Spleen (tissue), 11 donors: ENCODE data around the gene YKT6. TPM values are rescaled to one million over a fixed set of nuclear protein-coding genes. Genes with fewer than 3 reads are reported as not detected.

ENCODE experiments used
- DNase-seq: peaks from one replicate; pipeline ENCODE4 v3.0.0-alpha.2; 2020
- H3K27ac ChIP-seq, 8 donors: fragments of 200-600 bp; sonication (generic) in 7 of 8; 1 replicate in 4 of 8; 2 replicates in 4 of 8; pipeline versions ENCODE4 v1.5.0 to v1.8.0; 2016 to 2021; ENCODE audit warnings: inconsistent platforms in 4 of 8, mild to moderate bottlenecking in 4 of 8, moderate library complexity in 1 of 8
- H3K27me3 ChIP-seq, 7 donors: fragments of 200-600 bp; sonication (generic) in 6 of 7; replicated peaks in 1 of 7; 1 replicate in 4 of 7; 2 replicates in 3 of 7; pipeline versions ENCODE4 v1.5.0 to v1.8.0; 2016 to 2021; ENCODE audit warnings: inconsistent platforms in 3 of 7, mild to moderate bottlenecking in 1 of 7
- H3K36me3 ChIP-seq, 6 donors: fragments of 200-600 bp; sonication (generic) in 5 of 6; 1 replicate in 4 of 6; 2 replicates in 2 of 6; pipeline versions ENCODE4 v1.5.0 to v1.8.0; 2016 to 2021; ENCODE audit warnings: inconsistent platforms in 2 of 6
- H3K4me1 ChIP-seq, 6 donors: fragments of 200-600 bp; sonication (generic) in 5 of 6; 1 replicate in 3 of 6; 2 replicates in 3 of 6; pipeline versions ENCODE4 v1.5.0 to v1.8.0; 2016 to 2021; ENCODE audit warnings: inconsistent platforms in 3 of 6
- H3K4me3 ChIP-seq, 8 donors: fragments of 200-600 bp; sonication (generic) in 7 of 8; 1 replicate in 4 of 8; 2 replicates in 4 of 8; pipeline versions ENCODE4 v1.5.0 to v1.8.0; 2016 to 2021; ENCODE audit warnings: inconsistent platforms in 4 of 8, mild to moderate bottlenecking in 4 of 8, moderate library complexity in 2 of 8
- H3K9me3 ChIP-seq, 8 donors: fragments of 200-600 bp; sonication (generic) in 7 of 8; 1 replicate in 4 of 8; 2 replicates in 4 of 8; pipeline versions ENCODE4 v1.5.0 to v1.8.0; 2016 to 2021; ENCODE audit warnings: inconsistent platforms in 4 of 8
- CTCF ChIP-seq, 11 experiments: fragments of 200-600 bp in 7 of 11; fragments of 450-650 bp in 4 of 11; sonication (generic) in 4 of 11; IDR thresholded peaks in 8 of 11; conservative IDR thresholded peaks in 3 of 11; 1 replicate in 7 of 11; 2 replicates in 4 of 11; pipeline versions ENCODE4 v1.4.0 to v1.8.0; 2016 to 2021; ENCODE audit warnings: antibody characterized with exemption in 11 of 11, inconsistent platforms in 4 of 11, mild to moderate bottlenecking in 1 of 11
- POLR2A ChIP-seq, 3 donors: fragments of 450-650 bp; IDR thresholded peaks; one replicate each; pipeline ENCODE4 v1.5.1; 2017; ENCODE audit warnings: antibody characterized with exemption in 3 of 3, mild to moderate bottlenecking in 1 of 3
- POLR2AphosphoS5 ChIP-seq, 3 donors: sonication (generic); formaldehyde crosslinking; IDR thresholded peaks; one replicate each; pipeline ENCODE4 v1.5.1; 2017; ENCODE audit warnings: antibody characterized with exemption in 3 of 3
- WGBS, 5 donors: extraction: QIAGEN DNeasy Blood & Tissue Kit in 3 of 5; methylation state at CpG; one replicate each; pipeline versions ENCODE4 v1.1.5 to v1.1.7; 2013 to 2018; 5-methylcytosine and 5-hydroxymethylcytosine counted together
- intact Hi-C: fragments of 100-400 bp; cut with DNase I; formaldehyde crosslinking; loops from one replicate; pipeline ENCODE4 v1.15.0; 2023; ENCODE audit warnings: low total_unique reads
- polyA plus RNA-seq, 3 donors: library from polyadenylated mRNA; stranded (reverse); fragments of 200-250 nt; gene quantifications; one replicate each; pipeline ENCODE4 v1.2.1, GENCODE V29; 2013
- total RNA-seq, 7 donors: library from RNA; depleted of rRNA in 3 of 7; stranded (reverse); fragments of >200 nt in 3 of 7; fragmentation: NEBNext Ultra II Directional in 4 of 7; extraction: Animal tissue kit (Norgen Biotek cat#: 25700) in 4 of 7; gene quantifications; one replicate each; pipeline versions ENCODE4 v1.1.0 to v1.2.1, GENCODE V29; 2016 to 2021
- donor health status: healthy with polysubstance abuse.
- donor health status: DM: no; HTN: no; CAD: no; lungs with moderate emphysema.
- donor health status: DM: no; HTN: no; CAD: no.
- donor health status: Bipolar disorder and iron deficiency.
- donor health status: healthy.
- donor health status: DM: no; HTN: no; CAD: no.
- donor health status: DM: yes; HTN: yes; CAD: no.

YKT6 gene
- total and polyA plus RNA-seq, 10 donors = 26.9 to 66.4 (median 55.4) TPM

- TF ChIP-seq CTCF (IDR thresholded peaks at IDR 0.05 in 8 of 11, conservative IDR thresholded peaks at IDR 0.05 in 3 of 11) (no peak), POLR2AphosphoS5 (IDR thresholded peaks at IDR 0.05) (no peak), POLR2A (IDR thresholded peaks at IDR 0.05) (no peak)
- Histone ChIP-seq H3K36me3 (no peaks in the 10 kb centered on the region), H3K9me3 (no peaks in the 10 kb centered on the region), H3K27me3 (peaks cover 0 to 8% (median 0%) of the 10 kb centered on the region in 7 donors), H3K27ac (no peak overlapping the region), H3K4me3 (no peak overlapping the region), H3K4me1 (no peaks in the 10 kb centered on the region)
- intact Hi-C loops = no loop called here
- 66 to 85% (median 78%) methylated on average over 12 to 14 of the region's 14 CpGs for WGBS, 5 donors
- DNase-seq = no peak
These were observed 10.5 kb upstream of the YKT6 start for GRCh38 chr7:44189993-44190872.

- Histone ChIP-seq H3K27me3 (peaks cover 0 to 8% (median 0%) of the 10 kb centered on the region in 7 donors), H3K4me3 (no peak overlapping the region), H3K9me3 (no peaks in the 10 kb centered on the region), H3K27ac (no peak overlapping the region), H3K36me3 (no peaks in the 10 kb centered on the region), H3K4me1 (peaks cover 0 to 2% (median 0%) of the 10 kb centered on the region in 6 donors)
- TF ChIP-seq POLR2A (IDR thresholded peaks at IDR 0.05) = no peak
- no peak for TF ChIP-seq CTCF (IDR thresholded peaks at IDR 0.05 in 8 of 11, conservative IDR thresholded peaks at IDR 0.05 in 3 of 11)
- TF ChIP-seq POLR2AphosphoS5 (IDR thresholded peaks at IDR 0.05) = no peak
- no peak for DNase-seq
- intact Hi-C loops = no loop called here
- 83 to 89% (median 86%) methylated on average over 5 of the region's 5 CpGs for WGBS, 5 donors
These were observed 9.6 kb upstream of the YKT6 start for GRCh38 chr7:44191171-44191570.

- TF ChIP-seq POLR2AphosphoS5 (IDR thresholded peaks at IDR 0.05) (no peak), CTCF (IDR thresholded peaks at IDR 0.05 in 8 of 11, conservative IDR thresholded peaks at IDR 0.05 in 3 of 11) (no peak), POLR2A (IDR thresholded peaks at IDR 0.05) (no peak)
- Histone ChIP-seq H3K27ac (no peak overlapping the region), H3K27me3 (peaks cover 0 to 15% (median 0%) of the 10 kb centered on the region in 7 donors), H3K36me3 (no peaks in the 10 kb centered on the region), H3K4me3 (no peak overlapping the region), H3K4me1 (peaks cover 0 to 6% (median 0%) of the 10 kb centered on the region in 6 donors), H3K9me3 (no peaks in the 10 kb centered on the region)
- no peak for DNase-seq
- 85 to 98% (median 92%) methylated on average over 7 of the region's 7 CpGs for WGBS, 5 donors
- intact Hi-C loops = no loop called here
These were observed 7.6 kb upstream of the YKT6 start for GRCh38 chr7:44193011-44193802.

- WGBS, 5 donors = 53 to 73% (median 64%) methylated on average over 2 of the region's 2 CpGs
- Histone ChIP-seq H3K4me3 (no peak overlapping the region), H3K27me3 (peaks cover 0 to 15% (median 0%) of the 10 kb centered on the region in 7 donors), H3K36me3 (no peaks in the 10 kb centered on the region), H3K27ac (no peak overlapping the region), H3K4me1 (peaks cover 0 to 6% (median 0%) of the 10 kb centered on the region in 6 donors), H3K9me3 (no peaks in the 10 kb centered on the region)
- intact Hi-C loops = no loop called here
- no peak for TF ChIP-seq CTCF (IDR thresholded peaks at IDR 0.05 in 8 of 11, conservative IDR thresholded peaks at IDR 0.05 in 3 of 11)
- TF ChIP-seq POLR2A (IDR thresholded peaks at IDR 0.05) = no peak
- no peak for TF ChIP-seq POLR2AphosphoS5 (IDR thresholded peaks at IDR 0.05)
- DNase-seq = no peak
These were observed 6.7 kb upstream of the YKT6 start for GRCh38 chr7:44194069-44194468.
